HEK293 (cell line): ENCODE data around the gene VMA21.

Experiments
- CTCF ChIA-PET: fragments of 350-600 bp; formaldehyde crosslinking; extraction: SDS; loops from one replicate; lab custom pipeline; 2021; ENCODE audit warnings: antibody characterized with exemption; lab: Yijun Ruan, JAX
- POLR2A ChIA-PET: fragments of 300-600 bp; formaldehyde crosslinking; extraction: SDS; loops from one replicate; lab custom pipeline; 2020; ENCODE audit warnings: antibody characterized with exemption, inconsistent platforms; lab: Yijun Ruan, JAX
- H3K27ac ChIP-seq: fragments of 200-500 bp; sonication (Bioruptor generic); 2 replicates; pipeline ENCODE4 v1.5.1; 2014; ENCODE audit warnings: low read depth, low read length, control low read depth, inconsistent platforms; ENCODE audit errors: extremely low read depth
- H3K36me3 ChIP-seq, 2 experiments: fragments of 200-500 bp in 1 of 2; sonication (Bioruptor generic) in 1 of 2; 1 replicate in 1 of 2; 2 replicates in 1 of 2; pipeline ENCODE4 v1.5.1; 2014 to 2017; ENCODE audit warnings: inconsistent platforms in 2 of 2, low read length in 2 of 2; ENCODE audit not compliant: control insufficient read depth in 2 of 2, insufficient read depth in 1 of 2
- H3K4me1 ChIP-seq: fragments of 200-500 bp; sonication (Bioruptor generic); 2 replicates; pipeline ENCODE4 v1.5.1; 2014; ENCODE audit warnings: mild to moderate bottlenecking, low read length, inconsistent platforms; ENCODE audit not compliant: control insufficient read depth, insufficient read depth
- H3K4me3 ChIP-seq: 2 replicates; pipeline ENCODE4 v1.5.1; 2011; ENCODE audit warnings: low read depth, mild to moderate bottlenecking, control low read depth, low read length, moderate library complexity
- H3K9me3 ChIP-seq: fragments of 200-500 bp; sonication (Bioruptor generic); 2 replicates; pipeline ENCODE4 v1.5.1; 2014; ENCODE audit warnings: low read depth, low read length, inconsistent platforms; ENCODE audit not compliant: control insufficient read depth, insufficient read depth
- GLI2 ChIP-seq: fragments of 450-650 bp; formaldehyde crosslinking; IDR thresholded peaks from 2 replicates; pipeline ENCODE4; 2017; ENCODE audit warnings: missing biosample characterization, missing genetic modification characterization, low read depth, borderline replicate concordance
- GLI4 ChIP-seq: fragments of 450-650 bp; formaldehyde crosslinking; IDR thresholded peaks from 2 replicates; pipeline ENCODE4 v1.5.1; 2016; ENCODE audit warnings: missing biosample characterization, missing genetic modification characterization
- OSR2 ChIP-seq: fragments of 450-650 bp; formaldehyde crosslinking; IDR thresholded peaks from 2 replicates; pipeline ENCODE4 v1.5.1; 2016; ENCODE audit warnings: missing biosample characterization, missing genetic modification characterization
- RBAK ChIP-seq: fragments of 450-650 bp; formaldehyde crosslinking; IDR thresholded peaks from 2 replicates; pipeline ENCODE4 v1.5.1; 2016; ENCODE audit warnings: missing biosample characterization, missing genetic modification characterization
- REPIN1 ChIP-seq: fragments of 450-650 bp; formaldehyde crosslinking; IDR thresholded peaks from 2 replicates; pipeline ENCODE4 v1.5.1; 2017; ENCODE audit warnings: missing biosample characterization, missing genetic modification characterization, low read depth
- TCF7L2 ChIP-seq: IDR thresholded peaks from 2 replicates; pipeline ENCODE4 v1.6.1; 2011; ENCODE audit warnings: low read depth, mild to moderate bottlenecking, inconsistent platforms, low read length, moderate library complexity, borderline replicate concordance
- ZBTB17 ChIP-seq: fragments of 450-650 bp; formaldehyde crosslinking; IDR thresholded peaks from 2 replicates; pipeline ENCODE4 v1.5.1; 2016; ENCODE audit warnings: missing biosample characterization, missing genetic modification characterization
- ZBTB8A ChIP-seq: fragments of 450-650 bp; formaldehyde crosslinking; IDR thresholded peaks from 2 replicates; pipeline ENCODE4 v1.5.1; 2016; ENCODE audit warnings: missing biosample characterization, missing genetic modification characterization
- ZEB2 ChIP-seq: fragments of 450-650 bp; formaldehyde crosslinking; IDR thresholded peaks from 2 replicates; pipeline ENCODE4 v1.5.1; 2016; ENCODE audit warnings: missing biosample characterization, missing genetic modification characterization
- ZNF114 ChIP-seq: fragments of 450-650 bp; formaldehyde crosslinking; IDR thresholded peaks from 2 replicates; pipeline ENCODE4 v1.5.0; 2017; ENCODE audit warnings: missing biosample characterization, missing genetic modification characterization
- ZNF157 ChIP-seq: fragments of 450-650 bp; formaldehyde crosslinking; IDR thresholded peaks from 2 replicates; pipeline ENCODE4 v1.5.1; 2016; ENCODE audit warnings: missing biosample characterization, missing genetic modification characterization
- ZNF174 ChIP-seq: fragments of 450-650 bp; formaldehyde crosslinking; IDR thresholded peaks from 2 replicates; pipeline ENCODE4 v1.5.0; 2017; ENCODE audit warnings: missing biosample characterization, mild to moderate bottlenecking, missing genetic modification characterization
- ZNF221 ChIP-seq: fragments of 450-650 bp; formaldehyde crosslinking; IDR thresholded peaks from 2 replicates; pipeline ENCODE4 v1.5.1; 2017; ENCODE audit warnings: missing biosample characterization, missing genetic modification characterization, borderline replicate concordance
- ZNF23 ChIP-seq: fragments of 450-650 bp; formaldehyde crosslinking; IDR thresholded peaks from 2 replicates; pipeline ENCODE4 v1.5.1; 2016; ENCODE audit warnings: missing biosample characterization, missing genetic modification characterization, borderline replicate concordance
- ZNF266 ChIP-seq: fragments of 450-650 bp; formaldehyde crosslinking; IDR thresholded peaks from 2 replicates; pipeline ENCODE4 v1.5.1; 2016; ENCODE audit warnings: missing biosample characterization, missing genetic modification characterization, low read depth
- ZNF341 ChIP-seq: fragments of 450-650 bp; formaldehyde crosslinking; IDR thresholded peaks from 2 replicates; pipeline ENCODE4; 2016; ENCODE audit warnings: low read depth, missing biosample characterization, missing genetic modification characterization
- ZNF350 ChIP-seq: fragments of 450-650 bp; formaldehyde crosslinking; IDR thresholded peaks from 2 replicates; pipeline ENCODE4 v1.5.0; 2017; ENCODE audit warnings: missing biosample characterization, mild to moderate bottlenecking, missing genetic modification characterization
- ZNF37A ChIP-seq: fragments of 450-650 bp; IDR thresholded peaks from 2 replicates; pipeline ENCODE4 v1.5.1; 2018; ENCODE audit warnings: missing biosample characterization, missing genetic modification characterization
- ZNF433 ChIP-seq: fragments of 450-650 bp; formaldehyde crosslinking; IDR thresholded peaks from 2 replicates; pipeline ENCODE4 v1.5.1; 2016; ENCODE audit warnings: missing biosample characterization, missing genetic modification characterization, low read depth
- ZNF48 ChIP-seq: fragments of 450-650 bp; formaldehyde crosslinking; IDR thresholded peaks from 2 replicates; pipeline ENCODE4 v1.5.1; 2016; ENCODE audit warnings: missing biosample characterization, missing genetic modification characterization
- ZNF501 ChIP-seq: fragments of 450-650 bp; formaldehyde crosslinking; IDR thresholded peaks from 2 replicates; pipeline ENCODE4 v1.5.1; 2016; ENCODE audit warnings: missing biosample characterization, missing genetic modification characterization
- ZNF596 ChIP-seq: fragments of 450-650 bp; IDR thresholded peaks from 2 replicates; pipeline ENCODE4 v1.5.0; 2018; ENCODE audit warnings: missing biosample characterization, mild to moderate bottlenecking, missing genetic modification characterization, moderate library complexity
- ZNF707 ChIP-seq: fragments of 450-650 bp; formaldehyde crosslinking; IDR thresholded peaks from 2 replicates; pipeline ENCODE4 v1.5.1; 2016; ENCODE audit warnings: missing biosample characterization, missing genetic modification characterization
- ZNF777 ChIP-seq: fragments of 450-650 bp; formaldehyde crosslinking; IDR thresholded peaks from 2 replicates; pipeline ENCODE4 v1.5.1; 2017; ENCODE audit warnings: missing biosample characterization, missing genetic modification characterization, borderline replicate concordance
- ZNF830 ChIP-seq: fragments of 450-650 bp; IDR thresholded peaks from 2 replicates; pipeline ENCODE4 v1.5.0; 2018; ENCODE audit warnings: missing biosample characterization, missing genetic modification characterization, low read depth, mild to moderate bottlenecking, moderate library complexity
- TF ChIP-seq, protein P1 (sequence below): fragments of 450-650 bp; formaldehyde crosslinking; conservative IDR thresholded peaks from 2 replicates; pipeline ENCODE4 v1.5.1; 2016; ENCODE audit warnings: low read depth, missing biosample characterization, missing genetic modification characterization
- TF ChIP-seq, protein P2 (sequence below): fragments of 450-650 bp; formaldehyde crosslinking; IDR thresholded peaks from 2 replicates; pipeline ENCODE4 v1.5.1; 2016; ENCODE audit warnings: missing biosample characterization, missing genetic modification characterization
- TF ChIP-seq, protein P3 (sequence below): fragments of 450-650 bp; formaldehyde crosslinking; IDR thresholded peaks from 2 replicates; pipeline ENCODE4 v1.5.1; 2016; ENCODE audit warnings: missing biosample characterization, missing genetic modification characterization

The VMA21 gene

DNA sequence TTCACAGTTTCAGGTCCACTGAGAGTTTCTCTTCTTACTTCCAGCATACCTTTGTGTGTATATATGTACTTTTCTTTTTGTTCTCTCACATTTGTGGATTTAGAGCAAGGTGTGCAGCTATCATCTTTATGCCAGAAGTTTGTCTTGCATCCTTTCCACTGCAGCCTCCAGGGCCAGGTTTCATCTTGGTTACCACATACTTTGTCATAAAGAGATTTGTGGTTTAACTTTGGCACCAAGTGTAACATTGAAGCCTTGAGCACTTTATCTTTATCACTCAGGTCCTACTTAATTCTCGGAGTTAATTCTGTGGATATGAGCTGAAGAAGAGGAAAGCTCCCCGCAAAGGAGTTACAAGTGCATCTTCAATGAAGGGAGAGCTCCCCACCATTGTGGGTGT is 31.4 kb upstream of the VMA21 start:
- ChIA-PET POLR2A (no interaction called here), CTCF (interaction anchor here (0.7 to 0.9 kb wide), 2 partner anchors 214 to 623 kb away, joined by 4 to 5 read pairs; no protein-coding TSS in a partner anchor)
- Histone ChIP-seq H3K4me1 (no peaks in the 10 kb centered on the region), H3K9me3 (no peaks in the 10 kb centered on the region; the same call in none of the 2 replicates), H3K27ac (no peak overlapping the region), H3K4me3 (no peak overlapping the region), H3K36me3 (no peaks in the 10 kb centered on the region)
- TF ChIP-seq ZNF350 (tag by site-specific recombination) (no peak), ZNF48 (no peak), ZNF341 (tag by site-specific recombination) (no peak), ZNF596 (tag by site-specific recombination) (no peak), GLI2 (no peak), ZBTB8A (no peak), OSR2 (tag by site-specific recombination) (no peak), TCF7L2 (no peak), REPIN1 (tag by site-specific recombination) (no peak), ZNF501 (tag by site-specific recombination) (no peak), ZNF221 (tag by site-specific recombination) (no peak), ZNF37A (tag by site-specific recombination) (no peak), ZNF830 (tag by site-specific recombination) (no peak), ZNF114 (no peak), ZNF707 (tag by site-specific recombination) (no peak), ZBTB17 (no peak)

DNA sequence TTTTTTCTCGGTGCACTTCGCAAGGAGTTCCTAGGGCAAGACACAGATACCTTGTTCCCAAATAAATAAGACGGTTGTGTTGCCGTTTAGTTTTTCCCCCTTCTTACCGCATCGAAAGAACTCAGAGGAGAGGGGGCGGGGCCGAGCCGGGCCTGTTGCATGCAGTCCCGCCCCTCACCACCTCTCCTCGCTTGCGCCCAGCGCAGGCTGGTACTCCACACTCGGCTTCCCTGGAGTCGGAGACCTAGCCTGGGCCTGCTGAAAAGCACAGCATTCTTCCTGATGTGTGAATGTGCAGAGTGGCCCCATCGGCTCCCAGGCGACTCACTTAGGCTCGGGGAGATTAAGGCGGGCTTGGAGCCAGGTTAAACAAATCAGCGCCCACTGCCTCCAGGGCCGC is 26.1 kb upstream of the VMA21 start:
- Histone ChIP-seq H3K4me3 (no peak overlapping the region), H3K27ac (no peak overlapping the region), H3K4me1 (no peaks in the 10 kb centered on the region), H3K9me3 (no peaks in the 10 kb centered on the region; the same call in 1 of the 2 replicates), H3K36me3 (no peaks in the 10 kb centered on the region; a peak in 1 of 3 replicates)
- ChIA-PET POLR2A (no interaction called here), CTCF (no interaction called here)
- TF ChIP-seq ZNF777 (tag by site-specific recombination) (no peak), RBAK (tag by site-specific recombination) (no peak), ZNF174 (tag by site-specific recombination) (no peak), ZNF157 (tag by site-specific recombination) (no peak), ZEB2 (tag by site-specific recombination) (no peak), ZNF23 (tag by site-specific recombination) (no peak), GLI4 (tag by site-specific recombination) (no peak), ZNF433 (tag by site-specific recombination) (no peak), ZNF266 (tag by site-specific recombination) (no peak)
- TF ChIP-seq, protein P1, sequence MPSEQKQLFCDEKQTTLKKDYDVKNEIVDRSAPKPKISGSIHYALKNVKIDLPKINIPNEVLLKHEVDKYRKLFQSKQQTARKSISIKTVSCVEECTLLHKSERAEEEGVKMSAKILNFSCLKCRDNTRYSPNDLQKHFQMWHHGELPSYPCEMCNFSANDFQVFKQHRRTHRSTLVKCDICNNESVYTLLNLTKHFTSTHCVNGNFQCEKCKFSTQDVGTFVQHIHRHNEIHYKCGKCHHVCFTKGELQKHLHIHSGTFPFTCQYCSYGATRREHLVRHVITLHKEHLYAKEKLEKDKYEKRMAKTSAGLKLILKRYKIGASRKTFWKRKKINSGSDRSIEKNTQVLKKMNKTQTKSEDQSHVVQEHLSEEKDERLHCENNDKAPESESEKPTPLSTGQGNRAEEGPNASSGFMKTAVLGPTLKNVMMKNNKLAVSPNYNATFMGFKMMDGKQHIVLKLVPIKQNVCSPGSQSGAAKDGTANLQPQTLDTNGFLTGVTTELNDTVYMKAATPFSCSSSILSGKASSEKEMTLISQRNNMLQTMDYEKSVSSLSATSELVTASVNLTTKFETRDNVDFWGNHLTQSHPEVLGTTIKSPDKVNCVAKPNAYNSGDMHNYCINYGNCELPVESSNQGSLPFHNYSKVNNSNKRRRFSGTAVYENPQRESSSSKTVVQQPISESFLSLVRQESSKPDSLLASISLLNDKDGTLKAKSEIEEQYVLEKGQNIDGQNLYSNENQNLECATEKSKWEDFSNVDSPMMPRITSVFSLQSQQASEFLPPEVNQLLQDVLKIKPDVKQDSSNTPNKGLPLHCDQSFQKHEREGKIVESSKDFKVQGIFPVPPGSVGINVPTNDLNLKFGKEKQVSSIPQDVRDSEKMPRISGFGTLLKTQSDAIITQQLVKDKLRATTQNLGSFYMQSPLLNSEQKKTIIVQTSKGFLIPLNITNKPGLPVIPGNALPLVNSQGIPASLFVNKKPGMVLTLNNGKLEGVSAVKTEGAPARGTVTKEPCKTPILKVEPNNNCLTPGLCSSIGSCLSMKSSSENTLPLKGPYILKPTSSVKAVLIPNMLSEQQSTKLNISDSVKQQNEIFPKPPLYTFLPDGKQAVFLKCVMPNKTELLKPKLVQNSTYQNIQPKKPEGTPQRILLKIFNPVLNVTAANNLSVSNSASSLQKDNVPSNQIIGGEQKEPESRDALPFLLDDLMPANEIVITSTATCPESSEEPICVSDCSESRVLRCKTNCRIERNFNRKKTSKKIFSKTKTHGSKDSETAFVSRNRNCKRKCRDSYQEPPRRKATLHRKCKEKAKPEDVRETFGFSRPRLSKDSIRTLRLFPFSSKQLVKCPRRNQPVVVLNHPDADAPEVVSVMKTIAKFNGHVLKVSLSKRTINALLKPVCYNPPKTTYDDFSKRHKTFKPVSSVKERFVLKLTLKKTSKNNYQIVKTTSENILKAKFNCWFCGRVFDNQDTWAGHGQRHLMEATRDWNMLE (tag by site-specific recombination): no peak
- TF ChIP-seq, protein P2, sequence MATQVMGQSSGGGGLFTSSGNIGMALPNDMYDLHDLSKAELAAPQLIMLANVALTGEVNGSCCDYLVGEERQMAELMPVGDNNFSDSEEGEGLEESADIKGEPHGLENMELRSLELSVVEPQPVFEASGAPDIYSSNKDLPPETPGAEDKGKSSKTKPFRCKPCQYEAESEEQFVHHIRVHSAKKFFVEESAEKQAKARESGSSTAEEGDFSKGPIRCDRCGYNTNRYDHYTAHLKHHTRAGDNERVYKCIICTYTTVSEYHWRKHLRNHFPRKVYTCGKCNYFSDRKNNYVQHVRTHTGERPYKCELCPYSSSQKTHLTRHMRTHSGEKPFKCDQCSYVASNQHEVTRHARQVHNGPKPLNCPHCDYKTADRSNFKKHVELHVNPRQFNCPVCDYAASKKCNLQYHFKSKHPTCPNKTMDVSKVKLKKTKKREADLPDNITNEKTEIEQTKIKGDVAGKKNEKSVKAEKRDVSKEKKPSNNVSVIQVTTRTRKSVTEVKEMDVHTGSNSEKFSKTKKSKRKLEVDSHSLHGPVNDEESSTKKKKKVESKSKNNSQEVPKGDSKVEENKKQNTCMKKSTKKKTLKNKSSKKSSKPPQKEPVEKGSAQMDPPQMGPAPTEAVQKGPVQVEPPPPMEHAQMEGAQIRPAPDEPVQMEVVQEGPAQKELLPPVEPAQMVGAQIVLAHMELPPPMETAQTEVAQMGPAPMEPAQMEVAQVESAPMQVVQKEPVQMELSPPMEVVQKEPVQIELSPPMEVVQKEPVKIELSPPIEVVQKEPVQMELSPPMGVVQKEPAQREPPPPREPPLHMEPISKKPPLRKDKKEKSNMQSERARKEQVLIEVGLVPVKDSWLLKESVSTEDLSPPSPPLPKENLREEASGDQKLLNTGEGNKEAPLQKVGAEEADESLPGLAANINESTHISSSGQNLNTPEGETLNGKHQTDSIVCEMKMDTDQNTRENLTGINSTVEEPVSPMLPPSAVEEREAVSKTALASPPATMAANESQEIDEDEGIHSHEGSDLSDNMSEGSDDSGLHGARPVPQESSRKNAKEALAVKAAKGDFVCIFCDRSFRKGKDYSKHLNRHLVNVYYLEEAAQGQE (tag by site-specific recombination): no peak
- TF ChIP-seq, protein P3, sequence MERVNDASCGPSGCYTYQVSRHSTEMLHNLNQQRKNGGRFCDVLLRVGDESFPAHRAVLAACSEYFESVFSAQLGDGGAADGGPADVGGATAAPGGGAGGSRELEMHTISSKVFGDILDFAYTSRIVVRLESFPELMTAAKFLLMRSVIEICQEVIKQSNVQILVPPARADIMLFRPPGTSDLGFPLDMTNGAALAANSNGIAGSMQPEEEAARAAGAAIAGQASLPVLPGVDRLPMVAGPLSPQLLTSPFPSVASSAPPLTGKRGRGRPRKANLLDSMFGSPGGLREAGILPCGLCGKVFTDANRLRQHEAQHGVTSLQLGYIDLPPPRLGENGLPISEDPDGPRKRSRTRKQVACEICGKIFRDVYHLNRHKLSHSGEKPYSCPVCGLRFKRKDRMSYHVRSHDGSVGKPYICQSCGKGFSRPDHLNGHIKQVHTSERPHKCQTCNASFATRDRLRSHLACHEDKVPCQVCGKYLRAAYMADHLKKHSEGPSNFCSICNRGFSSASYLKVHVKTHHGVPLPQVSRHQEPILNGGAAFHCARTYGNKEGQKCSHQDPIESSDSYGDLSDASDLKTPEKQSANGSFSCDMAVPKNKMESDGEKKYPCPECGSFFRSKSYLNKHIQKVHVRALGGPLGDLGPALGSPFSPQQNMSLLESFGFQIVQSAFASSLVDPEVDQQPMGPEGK (tag by site-specific recombination): no peak
